HG02588 (cell line): Measurements from ENCODE around the gene DHDDS.

ENCODE experiments used
- ATAC-seq: cut with Tn5 transposase; IDR thresholded peaks from one replicate; pipeline ENCODE4 v1.9.1; 2021; ENCODE audit warnings: mild to moderate bottlenecking, moderate library complexity; ENCODE audit not compliant: unreplicated experiment

Gene DHDDS

GRCh38 chr1:26417111-26417759, 14.9 kb upstream of the DHDDS start:
- no peak for ATAC-seq

GRCh38 chr1:26418865-26419349, 13.2 kb upstream of the DHDDS start:
- no peak for ATAC-seq

DNA sequence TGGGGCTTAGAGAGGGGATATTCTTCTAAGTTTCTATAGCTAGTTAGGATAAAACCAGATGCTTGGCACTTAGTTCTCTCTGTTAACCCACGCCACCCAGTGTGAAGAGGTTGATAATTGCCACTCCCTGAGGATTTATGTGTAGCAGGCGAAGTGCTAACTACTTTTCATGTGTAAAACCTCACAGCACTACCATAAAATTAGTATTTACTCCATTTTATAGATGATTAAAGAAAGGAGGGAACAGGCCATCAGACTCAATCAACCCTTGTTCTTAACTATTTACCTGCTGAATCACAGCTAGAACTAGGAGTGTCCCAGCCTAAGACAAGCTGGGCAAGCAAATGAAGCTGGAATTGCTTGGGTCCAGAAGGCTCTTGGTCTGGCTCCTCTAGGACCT, 12.6 kb upstream of the DHDDS start:
- ATAC-seq: no peak

DNA sequence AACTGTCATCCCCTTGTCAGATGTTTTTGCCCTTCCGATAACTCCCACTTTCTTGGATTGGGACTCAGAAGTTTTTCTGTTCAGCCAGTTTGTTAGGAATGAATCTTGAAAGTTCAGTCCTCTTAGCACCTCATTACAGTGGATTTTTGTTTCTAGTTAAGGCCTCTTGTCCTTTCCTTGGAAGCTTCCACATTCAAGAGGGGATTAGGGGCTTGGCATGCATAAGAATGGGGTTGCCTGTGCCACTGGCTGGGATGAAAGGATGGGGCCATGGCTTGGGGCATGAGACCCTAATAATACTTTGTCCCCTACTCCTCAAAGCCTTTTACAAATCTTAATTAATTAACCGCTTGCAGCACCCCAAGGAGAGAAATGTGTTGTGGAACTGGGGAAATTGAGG, 2.4 kb upstream of the DHDDS start:
- no peak for ATAC-seq

- ATAC-seq: no peak
Observed at GRCh38 chr1:26432793-26433192, 672 bp downstream of the DHDDS start.

GRCh38 chr1:26434161-26434752, 2.1 kb downstream of the DHDDS start:
- no peak for ATAC-seq

DNA sequence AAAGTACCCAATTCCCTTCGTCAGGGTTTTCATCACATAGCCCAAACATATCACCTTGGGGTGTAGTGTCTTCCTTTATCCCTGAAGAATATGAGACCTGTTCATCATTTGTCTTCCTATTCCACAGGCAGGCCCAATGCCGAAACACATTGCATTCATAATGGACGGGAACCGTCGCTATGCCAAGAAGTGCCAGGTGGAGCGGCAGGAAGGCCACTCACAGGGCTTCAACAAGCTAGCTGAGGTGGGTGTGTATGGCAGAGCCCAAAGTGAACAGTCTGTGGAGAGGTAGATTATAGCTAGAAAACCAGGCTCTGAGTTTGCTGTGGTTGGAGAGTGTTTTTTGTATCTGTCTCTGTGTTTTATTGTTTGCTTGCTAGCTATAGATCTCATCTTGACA, 5.9 kb downstream of the DHDDS start:
- no peak for ATAC-seq

- no peak for ATAC-seq
Observed at GRCh38 chr1:26440259-26440658, 8.1 kb downstream of the DHDDS start.

GRCh38 chr1:26449868-26450267, 17.7 kb downstream of the DHDDS start:
- no peak for ATAC-seq

DNA sequence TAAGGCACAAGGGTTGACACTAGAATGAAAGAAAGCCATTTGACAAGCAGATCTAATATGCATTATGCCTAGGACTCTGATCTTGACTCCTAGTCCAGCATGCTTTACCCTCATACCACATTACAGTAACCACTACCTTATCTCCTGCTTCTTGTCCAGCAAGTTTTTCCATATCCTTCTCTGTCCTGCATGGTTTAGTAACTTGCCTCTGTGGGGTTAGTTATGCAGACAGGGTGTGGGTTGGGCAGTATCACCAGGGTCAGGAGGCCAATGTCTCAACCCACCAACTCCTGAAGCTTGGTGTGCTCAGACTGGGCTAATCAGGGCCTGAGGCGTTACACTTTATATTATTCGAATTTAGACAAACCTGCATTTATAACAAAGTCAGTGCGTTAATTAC, 18.8 kb downstream of the DHDDS start:
- ATAC-seq: no peak

DNA sequence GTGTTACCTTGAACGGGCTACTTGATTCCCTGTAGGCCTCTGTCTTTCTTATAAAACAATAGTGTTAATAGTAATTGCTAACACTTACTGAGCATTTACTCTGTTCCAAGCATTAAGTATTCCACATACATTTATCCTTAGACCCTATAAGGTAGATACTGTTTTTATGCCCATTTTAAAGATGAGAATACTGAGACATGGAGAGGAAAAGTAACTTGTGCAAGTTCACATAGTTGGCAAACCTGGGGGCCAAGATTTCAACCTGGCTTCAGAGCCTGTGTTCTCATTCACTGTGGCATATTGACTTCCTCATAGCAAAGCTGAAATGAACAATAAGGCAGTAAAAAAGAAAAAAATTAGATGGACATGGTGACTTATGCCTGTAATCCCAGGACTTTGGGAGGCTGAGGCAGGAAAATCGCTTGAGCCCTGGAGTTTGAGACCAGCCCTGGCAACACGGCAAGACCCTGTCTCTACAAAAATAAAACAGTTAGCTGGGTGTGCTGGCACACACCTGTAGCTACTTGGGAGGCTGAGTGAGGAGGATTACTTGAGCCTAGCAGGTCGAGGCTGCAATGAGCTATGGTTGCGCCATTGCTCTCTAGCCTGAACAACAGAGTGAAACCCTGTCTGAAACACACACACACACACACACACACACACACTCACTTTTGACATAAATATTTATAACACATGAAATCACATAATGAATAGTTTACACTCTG, 20.5 kb downstream of the DHDDS start:
- no peak for ATAC-seq

DNA sequence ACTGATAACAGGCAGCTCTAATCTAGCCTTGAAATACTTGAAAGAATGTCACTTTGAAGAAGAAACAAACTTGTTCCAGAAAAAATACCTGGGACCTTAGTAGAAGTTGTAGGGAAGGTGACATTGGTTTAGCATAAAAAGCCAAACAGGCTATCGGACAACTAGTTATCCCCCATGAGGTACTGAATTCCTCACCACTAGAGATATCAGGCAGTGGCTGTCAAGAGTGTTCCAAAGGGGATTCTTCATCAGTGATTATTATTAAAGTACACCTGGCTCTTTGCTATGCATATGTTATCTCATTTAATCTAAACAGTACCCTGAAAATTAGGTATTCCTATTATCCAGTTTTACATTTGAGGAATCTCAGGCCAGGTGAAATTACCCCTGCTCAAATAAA, 27.0 kb downstream of the DHDDS start:
- no peak for ATAC-seq

DNA sequence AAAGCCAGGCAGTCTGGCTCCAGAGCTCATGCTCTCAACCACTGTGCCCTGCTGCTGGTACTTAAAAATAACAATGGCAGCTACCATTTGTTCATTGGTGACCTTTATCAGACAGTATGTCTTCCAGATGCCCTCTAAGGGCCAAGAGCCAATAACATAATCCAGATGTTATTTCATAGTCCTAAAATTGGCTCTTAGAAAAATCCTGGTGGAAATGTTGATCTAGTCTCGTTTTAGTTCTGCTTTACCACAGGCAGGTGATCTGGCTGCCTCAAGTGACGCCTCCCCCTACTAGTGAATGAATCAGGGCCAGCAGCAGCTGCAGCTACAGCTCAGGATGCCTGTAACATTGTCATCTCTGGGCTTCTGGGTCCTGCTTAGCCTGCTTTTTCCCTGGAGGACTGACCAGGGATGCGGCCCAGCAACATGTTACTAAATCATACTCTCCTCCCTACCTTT, 27.5 kb downstream of the DHDDS start:
- no peak for ATAC-seq

DNA sequence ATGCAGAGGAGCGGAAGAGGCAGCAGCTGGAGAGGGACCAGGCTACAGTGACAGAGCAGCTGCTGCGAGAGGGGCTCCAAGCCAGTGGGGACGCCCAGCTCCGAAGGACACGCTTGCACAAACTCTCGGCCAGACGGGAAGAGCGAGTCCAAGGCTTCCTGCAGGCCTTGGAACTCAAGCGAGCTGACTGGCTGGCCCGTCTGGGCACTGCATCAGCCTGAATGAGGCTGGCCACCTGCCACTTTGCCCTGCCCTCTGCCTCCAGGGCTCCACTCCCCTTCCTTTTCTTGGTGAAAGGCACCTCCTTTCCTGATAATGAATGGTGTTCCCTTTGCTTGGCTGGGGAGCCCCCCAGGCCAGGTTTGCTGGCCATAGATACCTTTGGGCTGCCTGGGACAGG, 36.8 kb downstream of the DHDDS start:
- ATAC-seq: no peak

DNA sequence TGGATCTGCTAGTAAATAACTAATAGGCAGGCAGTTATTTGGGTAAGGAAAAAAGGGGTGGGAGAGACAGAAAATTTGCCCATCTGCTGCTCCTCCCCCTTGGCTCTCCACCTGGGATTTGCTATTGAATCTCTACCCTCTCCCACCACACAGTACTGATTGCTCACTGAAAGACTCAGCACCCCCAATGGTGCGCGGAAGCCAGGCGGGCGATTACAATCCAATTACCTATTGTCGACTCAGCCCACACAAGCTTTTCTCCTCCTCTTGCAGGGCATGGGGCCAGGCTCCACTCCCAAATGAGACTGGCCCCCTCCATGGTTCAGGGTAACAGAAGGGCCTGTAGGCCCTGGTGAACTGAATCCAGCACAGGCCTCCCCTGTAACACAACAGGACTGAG, 37.4 kb downstream of the DHDDS start:
- no peak for ATAC-seq

GRCh38 chr1:26470878-26471497, 38.9 kb downstream of the DHDDS start:
- no peak for ATAC-seq

GRCh38 chr1:26471498-26472319, 39.6 kb downstream of the DHDDS start:
- no peak for ATAC-seq

GRCh38 chr1:26472320-26472900, 40.3 kb downstream of the DHDDS start, which contains the start of gene HMGN2:
HMGN2 (plus strand) TSS chr1:26472440; CDS start chr1:26472613, 173 bp downstream.
- ATAC-seq: peak; percentile 48

GRCh38 chr1:26472901-26473845, 41.1 kb downstream of the DHDDS start:
- ATAC-seq: peak; percentile 66
